A549 (cell line): ENCODE results near the gene IFNA1. TPM values are rescaled to one million over a fixed set of nuclear protein-coding genes. Genes with fewer than 3 reads are reported as not detected.

Experiments used
- ATAC-seq, 2 experiments: fragments of 200-7000 bp in 1 of 2; fragments of >200 bp in 1 of 2; cut with Nextera tagmentation in 1 of 2; cut with Tn5 transposase in 1 of 2; 3 replicates each; pipeline versions ENCODE4 v1.8.0 to v1.9.1; 2018 to 2020; ENCODE audit warnings: mild to moderate bottlenecking in 1 of 2, moderate library complexity in 1 of 2
- CTCF ChIA-PET: fragments of 300-600 bp; sonication (Branson Sonifier 250); formaldehyde crosslinking; extraction: SDS; loops from one replicate; lab custom pipeline; 2021; ENCODE audit warnings: antibody characterized with exemption, inconsistent platforms; lab: Yijun Ruan, JAX
- POLR2A ChIA-PET: fragments of 350-600 bp; formaldehyde crosslinking; extraction: SDS; loops from one replicate; lab custom pipeline; 2021; ENCODE audit warnings: antibody characterized with exemption, inconsistent platforms; lab: Yijun Ruan, JAX
- DNase-seq, 2 experiments: peaks; one replicate each; pipeline versions ENCODE4 v3.0.0 to v3.0.0-alpha.2; 2011 to 2016; ENCODE audit warnings: low read depth in 1 of 2, low spot score in 1 of 2
- FAIRE-seq: peaks from 2 replicates; lab custom pipeline; 2011; peaks lifted over from hg19 to GRCh38; lab: Jason Lieb, UNC
- H3K27ac ChIP-seq, 2 experiments: fragments of >200 bp; sonication (Bioruptor Twin); formaldehyde crosslinking; 3 replicates each; pipeline ENCODE4 v1.5.1; 2016 to 2017
- H3K4me1 ChIP-seq: fragments of >200 bp; sonication (Bioruptor Twin); formaldehyde crosslinking; 3 replicates; pipeline ENCODE4 v1.6.1; 2016
- H3K4me2 ChIP-seq: fragments of >200 bp; sonication (Bioruptor Twin); formaldehyde crosslinking; 3 replicates; pipeline ENCODE4 v1.6.1; 2016
- H3K4me3 ChIP-seq: fragments of >200 bp; sonication (Bioruptor Twin); formaldehyde crosslinking; 3 replicates; pipeline ENCODE4 v1.5.1; 2016
- H3K9me3 ChIP-seq: fragments of >200 bp; sonication (Bioruptor Twin); formaldehyde crosslinking; 3 replicates; pipeline ENCODE4 v1.6.1; 2016
- BHLHE40 ChIP-seq: IDR thresholded peaks from 2 replicates; pipeline ENCODE4 v1.6.1; 2012; ENCODE audit warnings: low read depth, low read length, inconsistent platforms
- CHD2 ChIP-seq: fragments of 150-350 bp; IDR thresholded peaks from 2 replicates; pipeline ENCODE4 v1.6.1; 2014; ENCODE audit warnings: low read length; ENCODE audit not compliant: partially characterized antibody
- E2F6 ChIP-seq: IDR thresholded peaks from 2 replicates; pipeline ENCODE4 v1.6.1; 2012; ENCODE audit warnings: low read depth, borderline replicate concordance
- ELK1 ChIP-seq: fragments of 150-350 bp; IDR thresholded peaks from 2 replicates; pipeline ENCODE4 v1.6.1; 2014; ENCODE audit warnings: low read depth, mild to moderate bottlenecking, low read length
- FOSB ChIP-seq: fragments of 250-450 bp; sonication (Bioruptor Pico); IDR thresholded peaks from 2 replicates; pipeline ENCODE4 v1.5.0; 2020; ENCODE audit warnings: mild to moderate bottlenecking, moderate library complexity
- HDAC2 ChIP-seq: fragments of 200-600 bp; sonication (generic); IDR thresholded peaks from 2 replicates; pipeline ENCODE4 v1.6.1; 2016
- HES2 ChIP-seq: fragments of >200 bp; sonication (Bioruptor Twin); formaldehyde crosslinking; IDR thresholded peaks from 2 replicates; pipeline ENCODE4 v1.6.1; 2016
- JUNB ChIP-seq: fragments of >200 bp; sonication (Bioruptor Twin); formaldehyde crosslinking; IDR thresholded peaks from 2 replicates; pipeline ENCODE4 v1.6.1; 2016
- MAFK ChIP-seq: fragments of 450-650 bp; IDR thresholded peaks from 2 replicates; pipeline ENCODE4 v1.6.1; 2014; ENCODE audit not compliant: partially characterized antibody
- MAX ChIP-seq: IDR thresholded peaks from 2 replicates; pipeline ENCODE4 v1.6.1; 2012
- NR3C1 ChIP-seq: fragments of >200 bp; sonication (Bioruptor Twin); formaldehyde crosslinking; IDR thresholded peaks from 3 replicates; pipeline ENCODE4 v1.6.1; 2017
- PHF8 ChIP-seq: fragments of 200-600 bp; sonication (generic); IDR thresholded peaks from 2 replicates; pipeline ENCODE4 v1.6.1; 2016; ENCODE audit warnings: low read depth, mild to moderate bottlenecking, antibody characterized with exemption, moderate library complexity, borderline replicate concordance
- RAD21 ChIP-seq, 2 experiments: fragments of >200 bp in 1 of 2; sonication (Bioruptor Twin) in 1 of 2; formaldehyde crosslinking in 1 of 2; IDR thresholded peaks in 1 of 2; conservative IDR thresholded peaks in 1 of 2; 2 replicates in 1 of 2; 3 replicates in 1 of 2; pipeline ENCODE4 v1.6.1; 2012 to 2018; ENCODE audit warnings: inconsistent platforms in 1 of 2
- SMC3 ChIP-seq: fragments of >200 bp; sonication (Bioruptor Twin); formaldehyde crosslinking; IDR thresholded peaks from 3 replicates; pipeline ENCODE4 v1.6.1; 2018; ENCODE audit warnings: inconsistent platforms
- TFCP2L1 ChIP-seq: fragments of 250-450 bp; sonication (Bioruptor Pico); IDR thresholded peaks from 2 replicates; pipeline ENCODE4 v1.5.0; 2021; ENCODE audit warnings: mild to moderate bottlenecking
- WGBS: methylation state at CpG from one replicate; pipeline ENCODE4 v1.1.6; 2017; ENCODE audit errors: missing lambda C conversion rate; 5-methylcytosine and 5-hydroxymethylcytosine counted together
- polyA plus RNA-seq, 4 experiments: library from polyadenylated mRNA; depleted of rRNA in 3 of 4; stranded (reverse); fragments of >200 nt; fragmentation: RNase III in 1 of 4; extraction: RNeasy Plus Mini Kit Qiagen cat#74134 plus additional on column Dnase treatment in 1 of 4; gene quantifications; 2 replicates in 3 of 4; 3 replicates in 1 of 4; pipeline ENCODE4 v1.2.3, GENCODE V29; 2011 to 2017

The IFNA1 gene
- polyA plus RNA-seq, 2 of the 4 experiments (the other 2 are of a cell fraction) = not detected

DNA sequence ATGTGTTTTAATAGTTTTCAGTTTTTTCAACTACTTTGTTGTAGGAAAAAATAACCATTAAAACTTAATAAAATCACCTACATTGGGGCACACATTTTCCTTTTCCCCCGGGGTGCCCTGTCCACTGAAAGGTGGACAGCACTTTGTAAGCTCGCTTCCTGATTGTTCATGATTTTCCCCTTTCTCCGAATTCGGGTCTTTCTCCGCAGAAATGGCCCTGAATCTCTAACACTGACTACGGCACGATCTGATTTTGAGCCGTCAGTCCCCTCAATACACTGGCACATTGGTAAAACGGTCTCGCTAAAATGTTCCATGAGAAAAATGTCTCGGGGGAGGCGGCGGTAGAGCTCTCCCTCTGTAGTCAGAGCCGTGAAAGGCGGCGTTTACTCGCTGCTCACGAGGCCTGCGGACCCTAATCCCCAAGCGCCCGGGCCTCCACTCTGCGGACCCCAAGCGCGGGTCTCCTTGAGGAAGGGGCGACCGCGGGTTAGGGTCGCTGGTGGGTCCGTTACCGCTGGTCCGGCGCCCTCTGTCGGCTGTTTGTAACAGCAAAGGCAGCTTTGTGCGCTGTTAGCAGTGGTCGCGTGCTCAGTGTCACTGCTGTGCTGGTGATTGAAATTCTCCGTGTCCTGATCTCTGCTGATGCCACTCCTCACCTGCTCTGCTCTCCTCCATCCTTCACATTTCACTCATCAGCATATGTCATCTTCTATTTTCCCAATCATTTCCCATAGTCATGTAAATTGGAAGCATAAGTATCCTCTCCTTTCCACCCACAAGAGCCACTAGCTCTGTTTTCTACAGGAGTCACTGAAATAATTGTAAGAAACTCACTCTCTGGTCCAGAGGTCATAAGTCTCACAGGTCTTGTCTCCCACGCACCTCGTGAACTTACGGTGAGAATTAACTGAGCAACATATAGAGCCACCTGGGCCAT lies 44.2 kb upstream of the IFNA1 start (continued):
- TF ChIP-seq ELK1 (no peak), TFCP2L1 (CRISPR knock-in tag) (no peak), BHLHE40 (peak; percentile 25; the same call in 1 of the 2 replicates), FOSB (no peak)

GRCh38 chr9:21398955-21399489 lies 41.2 kb upstream of the IFNA1 start:
- no peak for FAIRE-seq
- no peak overlapping the region for H3K27ac ChIP-seq
- DNase-seq = no peak
- no peaks in the 10 kb centered on the region for H3K9me3 ChIP-seq
- 77% methylated on average over 5 of the region's 5 CpGs for WGBS
- no peaks in the 10 kb centered on the region for H3K4me1 ChIP-seq
- H3K4me3 ChIP-seq = no peak overlapping the region
- CTCF ChIA-PET = interaction anchor here (0.5 to 1.8 kb wide), 6 partner anchors 20 to 216 kb away, joined by 3 to 11 read pairs (median 4); no protein-coding TSS in a partner anchor
- ATAC-seq = no peak
- no peak overlapping the region for H3K4me2 ChIP-seq
- TF ChIP-seq NR3C1 (no peak), CHD2 (no peak), MAFK (peak; percentile 59), HES2 (no peak), HDAC2 (no peak)
- POLR2A ChIA-PET = no interaction called here

- no peaks in the 10 kb centered on the region for H3K9me3 ChIP-seq
- H3K4me2 ChIP-seq = no peak overlapping the region
- DNase-seq = no peak
- H3K4me3 ChIP-seq = no peak overlapping the region
- 45% methylated on average over 3 of the region's 3 CpGs for WGBS
- no peaks in the 10 kb centered on the region for H3K4me1 ChIP-seq
- TF ChIP-seq JUNB = no peak
- FAIRE-seq = no peak
- ChIA-PET POLR2A (no interaction called here), CTCF (interaction anchor here (1.2 kb wide), 1 partner anchor 8 kb away, joined by 3 read pairs; no protein-coding TSS in a partner anchor)
- no peak for ATAC-seq
- H3K27ac ChIP-seq = no peak overlapping the region
Measured at GRCh38 chr9:21399956-21400355, 40.3 kb upstream of the IFNA1 start.

DNA sequence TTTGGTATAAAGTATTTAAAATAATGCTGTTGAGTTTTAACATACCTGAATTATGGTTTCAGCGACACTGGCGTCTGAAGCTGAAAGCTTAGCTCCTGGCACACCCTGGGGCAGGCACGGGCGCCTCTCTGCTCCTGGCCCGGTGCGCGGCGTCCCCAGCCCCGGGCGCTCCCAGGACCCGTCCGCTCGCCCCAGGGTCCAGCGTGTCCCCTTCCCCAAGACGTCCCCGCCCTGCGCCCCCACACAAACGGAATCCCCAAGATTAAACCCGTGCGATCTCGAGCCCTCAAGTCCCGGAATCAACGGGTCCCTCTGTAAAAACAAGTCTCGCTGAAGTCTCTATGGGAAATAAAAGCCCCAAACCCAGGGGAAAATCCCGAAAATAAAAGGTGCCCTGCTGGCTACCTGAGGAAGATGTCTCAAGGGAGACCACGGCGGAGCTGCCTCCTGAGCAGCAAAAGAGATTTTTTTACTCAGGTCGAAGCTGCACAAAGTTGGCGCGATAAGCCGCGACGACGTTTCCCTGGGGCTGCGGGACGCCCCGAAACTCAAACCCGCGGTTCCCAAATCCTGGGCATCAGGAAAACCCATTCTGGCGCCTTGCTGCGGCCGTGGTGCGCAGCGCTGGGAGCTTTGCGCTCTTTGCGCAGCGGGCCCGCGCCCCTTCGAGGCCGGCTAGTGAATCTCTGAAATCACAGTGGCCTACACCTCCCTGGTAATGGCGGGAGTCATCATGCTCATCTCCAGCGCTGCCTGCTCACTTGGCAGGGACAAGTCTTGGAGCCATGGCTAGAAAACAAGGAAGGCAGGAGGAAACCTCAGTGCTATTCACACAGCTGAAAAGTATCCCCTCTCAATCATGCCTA lies 37.6 kb upstream of the IFNA1 start:
- Histone ChIP-seq H3K27ac (peak overlapping the region in 1 of 2 experiments; percentile 55; a peak in 3 of 6 replicates), H3K4me2 (peak overlapping the region; percentile 96), H3K4me3 (peak overlapping the region; percentile 52), H3K4me1 (no peaks in the 10 kb centered on the region), H3K9me3 (no peaks in the 10 kb centered on the region)
- 4% methylated on average over 41 of the region's 53 CpGs for WGBS
- DNase-seq (peak; percentile 33 to 48), FAIRE-seq (no peak), ATAC-seq (peak; percentile 90 to 97)
- no peak for TF ChIP-seq PHF8
- no peak; the same call in 2 of the 3 replicates for TF ChIP-seq SMC3
- peak; percentile 5 to 32; a peak in 2 of 5 replicates for TF ChIP-seq RAD21 (conservative IDR thresholded peaks at IDR 0.05 in 1 of 2, IDR thresholded peaks at IDR 0.05 in 1 of 2)
- TF ChIP-seq E2F6 = 0 out of 2 replicates have a peak, but pooled peaks have one; percentile 40
- TF ChIP-seq MAX = peak; percentile 58; the same call in 1 of the 2 replicates
- ChIA-PET POLR2A (interaction anchor here (1.1 kb wide), 1 partner anchor 67 kb away, joined by 3 read pairs; the partner anchor contains the start of gene KLHL9), CTCF (interaction anchor here (0.6 to 2.2 kb wide), 11 partner anchors 8 to 220 kb away, joined by 3 to 6 read pairs (median 4); no protein-coding TSS in a partner anchor)
